IMR-90 (cell line): Measurements from ENCODE around the gene DDHD1. TPM values are rescaled to one million over a fixed set of nuclear protein-coding genes. Genes with fewer than 3 reads are reported as not detected.

Experiments used
- ATAC-seq: fragments of 200-7000 bp; cut with Tn5 transposase; 2 replicates; pipeline ENCODE4 v1.9.1; 2020; ENCODE audit warnings: low read depth, mild to moderate bottlenecking, moderate library complexity
- BruUV-seq: library from RNA; stranded (reverse); fragments of 400-500 nt; replicated peaks from 2 replicates; lab custom pipeline; 2021; lab: Mats Ljungman, UMichigan
- CTCF ChIA-PET: fragments of 300-600 bp; formaldehyde crosslinking; extraction: SDS; loops from one replicate; lab custom pipeline; 2021; ENCODE audit warnings: antibody characterized with exemption; lab: Yijun Ruan, JAX
- POLR2A ChIA-PET: fragments of 300-600 bp; sonication (Branson Sonifier 250); formaldehyde crosslinking; loops from one replicate; lab custom pipeline; 2022; ENCODE audit warnings: antibody characterized with exemption; ENCODE audit not compliant: unreplicated experiment; lab: Charles Lee
- DNase-seq: peaks from one replicate; pipeline ENCODE4 v3.0.0; 2013
- H2AFZ ChIP-seq: replicated peaks from 2 replicates; pipeline ENCODE3; 2013; ENCODE audit warnings: low read length, mild to moderate bottlenecking; ENCODE audit not compliant: poor library complexity
- H2AK5ac ChIP-seq: 2 replicates; pipeline ENCODE4 v1.6.1; 2013; ENCODE audit warnings: low read depth, low read length, inconsistent platforms
- H2AK9ac ChIP-seq: replicated peaks from 2 replicates; pipeline ENCODE3; 2013; ENCODE audit warnings: mild to moderate bottlenecking, low read depth, low read length, moderate library complexity; ENCODE audit not compliant: poor library complexity
- H2BK120ac ChIP-seq: 2 replicates; pipeline ENCODE4 v1.6.1; 2013; ENCODE audit warnings: low read depth, low read length, inconsistent platforms
- H2BK15ac ChIP-seq: 3 replicates; pipeline ENCODE4 v1.6.1; 2013; ENCODE audit warnings: low read depth, low read length, inconsistent platforms
- H2BK20ac ChIP-seq: 2 replicates; pipeline ENCODE4 v1.6.1; 2013; ENCODE audit warnings: low read depth, mild to moderate bottlenecking, inconsistent platforms, low read length, moderate library complexity
- H2BK5ac ChIP-seq: 2 replicates; pipeline ENCODE4 v1.6.1; 2013; ENCODE audit warnings: mild to moderate bottlenecking, low read depth, low read length, inconsistent platforms; ENCODE audit not compliant: poor library complexity, severe bottlenecking
- H3K14ac ChIP-seq: replicated peaks from 2 replicates; pipeline ENCODE4 v1.6.1; 2013; ENCODE audit warnings: low read depth, low read length, inconsistent platforms
- H3K18ac ChIP-seq: 2 replicates; pipeline ENCODE4 v1.6.1; 2013; ENCODE audit warnings: low read depth, low read length, control low read depth
- H3K23ac ChIP-seq: 2 replicates; pipeline ENCODE4 v1.6.1; 2013; ENCODE audit warnings: low read depth, low read length, inconsistent platforms
- H3K27ac ChIP-seq: 2 replicates; pipeline ENCODE4 v1.5.1; 2013; ENCODE audit warnings: mild to moderate bottlenecking, control low read depth, low read length; ENCODE audit not compliant: insufficient read depth
- H3K27me3 ChIP-seq: 2 replicates; pipeline ENCODE4 v1.6.1; 2013; ENCODE audit warnings: low read length; ENCODE audit not compliant: control insufficient read depth, insufficient read depth
- H3K36me3 ChIP-seq: 2 replicates; pipeline ENCODE4 v1.6.1; 2013; ENCODE audit warnings: low read length, mixed read lengths; ENCODE audit not compliant: control insufficient read depth, insufficient read depth
- H3K4ac ChIP-seq: 2 replicates; pipeline ENCODE4 v1.6.1; 2013; ENCODE audit warnings: low read depth, low read length, inconsistent platforms
- H3K4me1 ChIP-seq: 2 replicates; pipeline ENCODE4 v1.6.1; 2013; ENCODE audit warnings: low read length, mixed read lengths; ENCODE audit not compliant: control insufficient read depth, insufficient read depth
- H3K4me2 ChIP-seq: 2 replicates; pipeline ENCODE4 v1.6.1; 2013; ENCODE audit warnings: low read depth, mild to moderate bottlenecking, control low read depth, low read length, moderate library complexity
- H3K4me3 ChIP-seq: 2 replicates; pipeline ENCODE4 v1.5.1; 2013; ENCODE audit warnings: low read depth, mild to moderate bottlenecking, control low read depth, low read length, moderate library complexity; ENCODE audit not compliant: insufficient read depth
- H3K56ac ChIP-seq: 2 replicates; pipeline ENCODE4 v1.6.1; 2013; ENCODE audit warnings: low read length, inconsistent platforms; ENCODE audit not compliant: insufficient read depth; ENCODE audit errors: extremely low read depth
- H3K79me1 ChIP-seq, 2 experiments: 2 replicates each; pipeline ENCODE4 v1.6.1; 2013; ENCODE audit warnings: low read length in 2 of 2, inconsistent platforms in 1 of 2, low read depth in 1 of 2
- H3K9ac ChIP-seq: 2 replicates; pipeline ENCODE4 v1.6.1; 2013; ENCODE audit warnings: low read depth, low read length, control low read depth
- H3K9me1 ChIP-seq: 2 replicates; pipeline ENCODE4 v1.6.1; 2013; ENCODE audit warnings: low read length, inconsistent platforms; ENCODE audit not compliant: insufficient read depth
- H3K9me3 ChIP-seq: 2 replicates; pipeline ENCODE4 v1.6.1; 2013; ENCODE audit warnings: low read length; ENCODE audit not compliant: control insufficient read depth, insufficient read depth
- H4K20me1 ChIP-seq: 2 replicates; pipeline ENCODE4 v1.6.1; 2013; ENCODE audit warnings: low read length, inconsistent platforms; ENCODE audit not compliant: insufficient read depth
- H4K5ac ChIP-seq: 2 replicates; pipeline ENCODE4 v1.6.1; 2013; ENCODE audit warnings: mild to moderate bottlenecking, low read depth, low read length, control low read depth
- H4K8ac ChIP-seq, 2 experiments: 2 replicates each; pipeline ENCODE4 v1.6.1; 2013; ENCODE audit warnings: low read depth in 2 of 2, low read length in 2 of 2, control low read depth in 1 of 2, inconsistent platforms in 1 of 2
- H4K91ac ChIP-seq: 2 replicates; pipeline ENCODE4 v1.6.1; 2013; ENCODE audit warnings: low read depth, low read length, inconsistent platforms; ENCODE audit not compliant: insufficient read depth
- CEBPB ChIP-seq: IDR thresholded peaks from 2 replicates; pipeline ENCODE4 v1.6.1; 2012; ENCODE audit warnings: low read depth, low read length, improper control_type of control experiment
- CHD1 ChIP-seq: IDR thresholded peaks from 2 replicates; pipeline ENCODE4 v1.6.1; 2012; ENCODE audit warnings: low read depth, low read length, improper control_type of control experiment
- CTCF ChIP-seq: conservative IDR thresholded peaks from 2 replicates; pipeline ENCODE4 v1.5.1; 2012; ENCODE audit warnings: mild to moderate bottlenecking, low read depth, low read length, improper control_type of control experiment
- ELK1 ChIP-seq: fragments of 150-350 bp; IDR thresholded peaks from 2 replicates; pipeline ENCODE4 v1.6.1; 2016; ENCODE audit warnings: low read depth, mild to moderate bottlenecking, low read length, moderate library complexity, borderline replicate concordance
- FOS ChIP-seq: fragments of 150-350 bp; IDR thresholded peaks from 2 replicates; pipeline ENCODE4 v1.6.1; 2016; ENCODE audit warnings: low read depth, low read length
- MAFK ChIP-seq: IDR thresholded peaks from 2 replicates; pipeline ENCODE4 v1.6.1; 2012; ENCODE audit warnings: low read depth, low read length, improper control_type of control experiment
- MAZ ChIP-seq: IDR thresholded peaks from 2 replicates; pipeline ENCODE4 v1.6.1; 2012; ENCODE audit warnings: low read depth, mild to moderate bottlenecking, low read length, improper control_type of control experiment, moderate library complexity, borderline replicate concordance
- MXI1 ChIP-seq: IDR thresholded peaks from 2 replicates; pipeline ENCODE4 v1.6.1; 2012; ENCODE audit warnings: low read depth, mild to moderate bottlenecking, low read length, moderate library complexity, borderline replicate concordance
- NFE2L2 ChIP-seq: fragments of 150-350 bp; IDR thresholded peaks from 2 replicates; pipeline ENCODE4 v1.6.1; 2016; ENCODE audit warnings: low read depth, mild to moderate bottlenecking, low read length
- POLR2A ChIP-seq: IDR thresholded peaks from 2 replicates; pipeline ENCODE4 v1.6.1; 2012; ENCODE audit warnings: mild to moderate bottlenecking, low read depth, low read length
- RAD21 ChIP-seq: IDR thresholded peaks from 2 replicates; pipeline ENCODE4 v1.6.1; 2012; ENCODE audit warnings: low read length, improper control_type of control experiment
- RCOR1 ChIP-seq: IDR thresholded peaks from 2 replicates; pipeline ENCODE4 v1.6.1; 2012; ENCODE audit warnings: mild to moderate bottlenecking, low read length, improper control_type of control experiment; ENCODE audit not compliant: insufficient replicate concordance
- RFX5 ChIP-seq: IDR thresholded peaks from 2 replicates; pipeline ENCODE4 v1.8.0; 2012; ENCODE audit warnings: low read depth, mild to moderate bottlenecking, low read length, moderate library complexity
- SMC3 ChIP-seq: fragments of 150-350 bp; IDR thresholded peaks from 2 replicates; pipeline ENCODE4 v1.6.1; 2016; ENCODE audit warnings: low read depth, mild to moderate bottlenecking, antibody characterized with exemption, low read length, moderate library complexity
- USF2 ChIP-seq: fragments of 150-350 bp; IDR thresholded peaks from 2 replicates; pipeline ENCODE4 v1.6.1; 2017; ENCODE audit warnings: mild to moderate bottlenecking, antibody characterized with exemption, low read length, low read depth
- WGBS, 2 experiments: methylation state at CpG; one replicate each; pipeline versions ENCODE4 v1.1.5 to v1.1.7; 2013; ENCODE audit warnings: missing lambda C conversion rate in 2 of 2; ENCODE audit not compliant: insufficient read length in 1 of 2; ENCODE audit errors: extremely low coverage in 2 of 2; 5-methylcytosine and 5-hydroxymethylcytosine counted together
- dilution Hi-C: fragments of 300-500 bp; cut with HindIII; formaldehyde crosslinking; loops from one replicate; pipeline ENCODE4 v1.14.3; 2018; ENCODE audit warnings: low sequenced_read_pairs; ENCODE audit not compliant: unreplicated experiment
- in situ Hi-C: fragments of 300-500 bp; cut with MboI; formaldehyde crosslinking; loops from 3 replicates; pipeline ENCODE4 v1.14.3; 2019; ENCODE audit warnings: low sequenced_read_pairs, inconsistent platforms, mixed read lengths
- intact Hi-C: fragments of 100-400 bp; cut with micrococcal nuclease; formaldehyde crosslinking; loops from 2 replicates; pipeline ENCODE4 v1.10.0; 2022
- polyA plus RNA-seq, 3 experiments: library from polyadenylated mRNA; depleted of rRNA; stranded (reverse); fragments of >200 nt; gene quantifications; 2 replicates each; pipeline ENCODE4 v1.2.3, GENCODE V29; 2012; ENCODE audit warnings: low replicate concordance in 1 of 3
- total RNA-seq: library from RNA; depleted of rRNA; stranded (reverse); fragments of >200 nt; gene quantifications from 2 replicates; pipeline ENCODE4 v1.2.3, GENCODE V29; 2012

Gene DDHD1
- total and polyA plus RNA-seq, 2 of the 4 experiments (the other 2 are of a cell fraction): 4.5 to 9.0 TPM

GRCh38 chr14:53168786-53169185 is 15.7 kb upstream of the DDHD1 start:
- Histone ChIP-seq H3K18ac (no peak overlapping the region), H2AK9ac (no peak overlapping the region), H3K4ac (no peak overlapping the region), H4K8ac (no peak overlapping the region), H2BK120ac (no peak overlapping the region), H2BK20ac (no peak overlapping the region), H3K23ac (no peak overlapping the region), H3K4me2 (no peak overlapping the region), H3K56ac (no peak overlapping the region), H3K9ac (no peak overlapping the region), H3K36me3 (no peaks in the 10 kb centered on the region), H2BK5ac (no peak overlapping the region), H4K5ac (no peak overlapping the region), H2AFZ (peak overlapping the region; percentile 70), H3K4me3 (no peak overlapping the region), H3K27ac (no peak overlapping the region), H2AK5ac (peak overlapping the region; percentile 15; the same call in 1 of the 2 replicates), H3K9me1 (peaks cover 3% of the 10 kb centered on the region), H4K91ac (no peak overlapping the region), H4K20me1 (no peaks in the 10 kb centered on the region), H3K14ac (no peak overlapping the region), H3K79me1 (no peaks in the 10 kb centered on the region), H2BK15ac (no peak overlapping the region), H3K27me3 (0 out of 2 replicates have a peak, but pooled peaks cover 2% of the 10 kb centered on the region), H3K4me1 (peaks cover 4% of the 10 kb centered on the region), H3K9me3 (no peaks in the 10 kb centered on the region)
- DNase-seq (no peak), ATAC-seq (no peak)
- no TSS peak for BruUV-seq
- ChIA-PET POLR2A (no interaction called here), CTCF (interaction anchor here (1.1 kb wide), 1 partner anchor 17 kb away, joined by 3 read pairs; no protein-coding TSS in a partner anchor)
- 93% methylated on average over 3 of the region's 9 CpGs; no CpG with 5 or more reads in 1 of the 2 experiments for WGBS, 2 experiments
- in situ Hi-C loops: no loop called here
- no peak for TF ChIP-seq CTCF
- TF ChIP-seq USF2: no peak
- TF ChIP-seq MAFK: no peak
- TF ChIP-seq CEBPB: no peak
- no peak for TF ChIP-seq MXI1
- no peak for TF ChIP-seq MAZ
- no peak for TF ChIP-seq CHD1
- TF ChIP-seq NFE2L2: no peak
- no peak for TF ChIP-seq POLR2A
- no peak for TF ChIP-seq FOS
- TF ChIP-seq RFX5: no peak
- TF ChIP-seq SMC3: no peak
- no peak for TF ChIP-seq RAD21
- no peak for TF ChIP-seq RCOR1
- TF ChIP-seq ELK1: no peak
- intact Hi-C loops: no loop called here
- dilution Hi-C loops: no loop called here
